K562 (cell line): Measurements from ENCODE around the gene LRRC25. TPM values are rescaled to one million over a fixed set of nuclear protein-coding genes. Genes with fewer than 3 reads are reported as not detected.

Source experiments
- ATAC-seq: fragments of 200-7000 bp; cut with Tn5 transposase; 3 replicates; pipeline ENCODE4 v1.9.1; 2020; ENCODE audit warnings: moderate library complexity
- BruUV-seq: library from RNA; stranded (reverse); fragments of 400-500 nt; replicated peaks from 2 replicates; lab custom pipeline; 2021; lab: Mats Ljungman, UMichigan
- CTCF ChIA-PET: fragments of 300-600 bp; formaldehyde crosslinking; extraction: SDS; loops from one replicate; lab custom pipeline; 2021; ENCODE audit warnings: low intra/inter-chr PET ratio; lab: Yijun Ruan, JAX
- POLR2A ChIA-PET: fragments of 300-600, 350-650 bp; sonication (Branson Sonifier 250); formaldehyde crosslinking; extraction: SDS; loops from one replicate; lab custom pipeline; 2021; ENCODE audit warnings: antibody characterized with exemption, inconsistent platforms; lab: Yijun Ruan, JAX
- DNase-seq, 4 experiments: peaks; one replicate each; pipeline versions ENCODE4 v3.0.0 to v3.0.0-alpha.2; 2011 to 2018; ENCODE audit warnings: low spot score in 3 of 4, mixed read lengths in 3 of 4; ENCODE audit errors: extremely low read depth in 1 of 4
- FAIRE-seq: peaks from 2 replicates; lab custom pipeline; 2011; peaks lifted over from hg19 to GRCh38; lab: Jason Lieb, UNC
- H2AFZ ChIP-seq: 2 replicates; pipeline ENCODE4 v1.6.0; 2011; ENCODE audit warnings: low read depth, low read length, control low read depth, inconsistent platforms
- H3K27ac ChIP-seq: fragments of 200-600 bp; 3 replicates; pipeline ENCODE4 v1.8.0; 2011; ENCODE audit warnings: low read depth, mild to moderate bottlenecking, control low read depth, inconsistent platforms, low read length, moderate library complexity, mixed read lengths; ENCODE audit errors: extremely low read depth
- H3K27me3 ChIP-seq, 2 experiments: fragments of 300-600 bp in 1 of 2; 2 replicates in 1 of 2; 3 replicates in 1 of 2; pipeline versions ENCODE4 v1.6.0 to v1.8.0; 2011; ENCODE audit warnings: inconsistent platforms in 2 of 2, low read length in 2 of 2, mild to moderate bottlenecking in 1 of 2, mixed read lengths in 1 of 2, moderate library complexity in 1 of 2; ENCODE audit not compliant: control insufficient read depth in 2 of 2, insufficient read depth in 2 of 2
- H3K36me3 ChIP-seq: fragments of 300-600 bp; 3 replicates; pipeline ENCODE4 v1.8.0; 2011; ENCODE audit warnings: mild to moderate bottlenecking, low read length, inconsistent platforms; ENCODE audit not compliant: control insufficient read depth, insufficient read depth
- H3K4me1 ChIP-seq, 2 experiments: fragments of 200-600 bp in 1 of 2; replicated peaks in 1 of 2; 2 replicates in 1 of 2; 3 replicates in 1 of 2; pipeline versions ENCODE4 v1.5.1 to v1.8.0; 2011; ENCODE audit warnings: inconsistent platforms in 2 of 2, low read length in 2 of 2, mild to moderate bottlenecking in 1 of 2, mixed read lengths in 1 of 2, moderate library complexity in 1 of 2; ENCODE audit not compliant: control insufficient read depth in 2 of 2, insufficient read depth in 2 of 2
- H3K4me2 ChIP-seq: 2 replicates; pipeline ENCODE4 v1.6.1; 2011; ENCODE audit warnings: low read length, control low read depth, inconsistent platforms, mixed read lengths; ENCODE audit not compliant: insufficient read depth
- H3K4me3 ChIP-seq: fragments of 200-600 bp; sonication (generic), shearing (Covaris generic); 2 replicates; pipeline ENCODE4 v1.5.1; 2016; ENCODE audit warnings: control low read depth, inconsistent platforms
- H3K79me2 ChIP-seq: fragments of 200-600 bp; 3 replicates; pipeline ENCODE4 v1.8.0; 2011; ENCODE audit warnings: low read length, inconsistent platforms; ENCODE audit not compliant: control insufficient read depth, insufficient read depth
- H3K9ac ChIP-seq, 2 experiments: 2 replicates each; pipeline versions ENCODE4 v1.6.0 to v1.6.1; 2011; ENCODE audit warnings: low read depth in 2 of 2, low read length in 2 of 2, control low read depth in 1 of 2, inconsistent platforms in 1 of 2, mild to moderate bottlenecking in 1 of 2, mixed read lengths in 1 of 2; ENCODE audit not compliant: insufficient read depth in 1 of 2
- H3K9me1 ChIP-seq: one replicate; pipeline ENCODE4 v1.6.0; 2011; ENCODE audit warnings: inconsistent platforms, mild to moderate bottlenecking, low read length, moderate library complexity; ENCODE audit not compliant: control insufficient read depth, insufficient read depth
- H3K9me3 ChIP-seq: replicated peaks from 2 replicates; pipeline ENCODE4 v1.5.1; 2011; ENCODE audit warnings: low read depth, low read length, inconsistent platforms; ENCODE audit not compliant: control insufficient read depth, insufficient read depth
- H4K20me1 ChIP-seq: replicated peaks from 2 replicates; pipeline ENCODE4 v1.6.1; 2011; ENCODE audit warnings: low read length, inconsistent platforms, mixed read lengths; ENCODE audit not compliant: control insufficient read depth, insufficient read depth
- BRD4 ChIP-seq: fragments of 200-600 bp; sonication (generic); IDR thresholded peaks from 2 replicates; pipeline ENCODE4 v1.6.1; 2017; ENCODE audit warnings: inconsistent platforms
- CREM ChIP-seq: IDR thresholded peaks from 2 replicates; pipeline ENCODE4 v1.6.1; 2014; ENCODE audit warnings: antibody characterized with exemption, low read depth
- EP300 ChIP-seq: IDR thresholded peaks from 2 replicates; pipeline ENCODE4 v1.6.1; 2012; ENCODE audit warnings: low read length, improper control_type of control experiment
- HCFC1 ChIP-seq: IDR thresholded peaks from 2 replicates; pipeline ENCODE4 v1.6.1; 2012; ENCODE audit warnings: low read depth, low read length, improper control_type of control experiment
- SMARCA5 ChIP-seq: fragments of 450-650 bp; IDR thresholded peaks from 2 replicates; pipeline ENCODE4 v1.6.1; 2016
- ZNF232 ChIP-seq: sonication (generic); formaldehyde crosslinking; IDR thresholded peaks from 2 replicates; pipeline ENCODE4 v1.8.0; 2022; ENCODE audit warnings: mild to moderate bottlenecking, missing genetic modification reagents
- WGBS: fragments of 100-300 bp; shearing (Covaris generic); methylation state at CpG from one replicate; pipeline ENCODE4 v1.1.6; 2016; ENCODE audit warnings: low coverage, mixed read lengths; ENCODE audit not compliant: insufficient coverage; ENCODE audit errors: missing lambda C conversion rate; 5-methylcytosine and 5-hydroxymethylcytosine counted together
- in situ Hi-C: fragments of 300-500 bp; cut with MboI; formaldehyde crosslinking; loops from 4 replicates; pipeline ENCODE4 v1.15.0; 2018; ENCODE audit warnings: inconsistent platforms, mixed read lengths
- intact Hi-C: fragments of 100-400 bp; cut with micrococcal nuclease; formaldehyde crosslinking; loops from 2 replicates; pipeline ENCODE4 v1.14.2; 2022
- polyA plus RNA-seq, 8 experiments: library from polyadenylated mRNA; depleted of rRNA in 4 of 8; stranded (reverse) in 5 of 8; unstranded in 3 of 8; fragments of >200 nt; fragmentation: Nextera tagmentation in 2 of 8; fragmentation: Illumina TruSeq in 1 of 8; extraction: Ambion mirVana in 2 of 8; extraction: Trizol in 1 of 8; gene quantifications; 2 replicates each; pipeline versions ENCODE4 v1.2.1 to v1.2.3, GENCODE V29; 2011 to 2014; ENCODE audit warnings: inconsistent platforms in 1 of 8, missing spikeins in 1 of 8
- total RNA-seq, 7 experiments: library from RNA; depleted of rRNA in 6 of 7; stranded (reverse); fragments of >200 nt in 6 of 7; fragmentation: Illumina TruSeq in 2 of 7; extraction: Trizol in 2 of 7; gene quantifications; 2 replicates each; pipeline versions ENCODE4 v1.2.1 to v1.2.3, GENCODE V29; 2011 to 2021; ENCODE audit warnings: low replicate concordance in 1 of 7
- TF ChIP-seq, protein P1 (sequence below): fragments of 250-450 bp; sonication (Bioruptor Pico); IDR thresholded peaks from 2 replicates; pipeline ENCODE4 v1.5.0; 2022; ENCODE audit warnings: mild to moderate bottlenecking
- TF ChIP-seq, protein P2 (sequence below): fragments of 150-350 bp; conservative IDR thresholded peaks from 2 replicates; pipeline ENCODE4 v1.6.1; 2014; ENCODE audit warnings: low read length
- TF ChIP-seq, protein P3 (sequence below), 3 experiments: fragments of 200-800 bp in 1 of 3; sonication (Bioruptor generic) in 1 of 3; sonication (generic) in 1 of 3; formaldehyde crosslinking in 1 of 3; IDR thresholded peaks; 2 replicates each; pipeline versions ENCODE4 v1.6.1 to v1.8.0; 2016 to 2022; ENCODE audit warnings: mild to moderate bottlenecking in 2 of 3, missing compliant biosample characterization in 2 of 3, missing genetic modification characterization in 2 of 3, missing genetic modification reagents in 1 of 3

Gene LRRC25
- total and polyA plus RNA-seq, 9 of the 15 experiments (the other 6 are each of a cell fraction or from before 2014, with no cell fraction given), result 0.07 to 0.36 (median 0.10) TPM; not detected in 3

GRCh38 chr19:18431351-18432197 lies 34.2 kb upstream of the LRRC25 start (continued):
- TF ChIP-seq, protein P1, sequence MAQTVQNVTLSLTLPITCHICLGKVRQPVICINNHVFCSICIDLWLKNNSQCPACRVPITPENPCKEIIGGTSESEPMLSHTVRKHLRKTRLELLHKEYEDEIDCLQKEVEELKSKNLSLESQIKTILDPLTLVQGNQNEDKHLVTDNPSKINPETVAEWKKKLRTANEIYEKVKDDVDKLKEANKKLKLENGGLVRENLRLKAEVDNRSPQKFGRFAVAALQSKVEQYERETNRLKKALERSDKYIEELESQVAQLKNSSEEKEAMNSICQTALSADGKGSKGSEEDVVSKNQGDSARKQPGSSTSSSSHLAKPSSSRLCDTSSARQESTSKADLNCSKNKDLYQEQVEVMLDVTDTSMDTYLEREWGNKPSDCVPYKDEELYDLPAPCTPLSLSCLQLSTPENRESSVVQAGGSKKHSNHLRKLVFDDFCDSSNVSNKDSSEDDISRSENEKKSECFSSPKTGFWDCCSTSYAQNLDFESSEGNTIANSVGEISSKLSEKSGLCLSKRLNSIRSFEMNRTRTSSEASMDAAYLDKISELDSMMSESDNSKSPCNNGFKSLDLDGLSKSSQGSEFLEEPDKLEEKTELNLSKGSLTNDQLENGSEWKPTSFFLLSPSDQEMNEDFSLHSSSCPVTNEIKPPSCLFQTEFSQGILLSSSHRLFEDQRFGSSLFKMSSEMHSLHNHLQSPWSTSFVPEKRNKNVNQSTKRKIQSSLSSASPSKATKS (CRISPR knock-in tag), result no peak
- TF ChIP-seq HCFC1, result no peak
- TF ChIP-seq BRD4, result no peak

- H3K4me3 ChIP-seq, result no peak overlapping the region
- H3K27ac ChIP-seq, result no peak overlapping the region; the same call in 2 of the 3 replicates
- in situ Hi-C loops, result no loop called here
- H3K4me1 ChIP-seq, result peaks cover 37 to 99% of the 10 kb centered on the region in 2 experiments
- H4K20me1 ChIP-seq, result peaks cover 9% of the 10 kb centered on the region; the same call in 1 of the 2 replicates
- intact Hi-C loops, result no loop called here
- H2AFZ ChIP-seq, result no peak overlapping the region
- H3K9me3 ChIP-seq, result no peaks in the 10 kb centered on the region
- H3K9me1 ChIP-seq, result no peaks in the 10 kb centered on the region
- no peak for ATAC-seq
- POLR2A ChIA-PET, result interaction anchor here (0.7 kb wide), 1 partner anchor 10 kb away, joined by 3 read pairs; no protein-coding TSS in a partner anchor
- FAIRE-seq, result no peak
- H3K36me3 ChIP-seq, result peaks cover 77% of the 10 kb centered on the region
- H3K27me3 ChIP-seq, result no peaks in the 10 kb centered on the region
- peak overlapping the region in 1 of 2 experiments; percentile 73; a peak in 2 of 4 replicates for H3K9ac ChIP-seq
- DNase-seq, result no peak
- WGBS, result 86% methylated on average over 19 of the region's 21 CpGs
- peaks cover 62% of the 10 kb centered on the region for H3K79me2 ChIP-seq
- no peak overlapping the region for H3K4me2 ChIP-seq
- BruUV-seq, result no TSS peak
- CTCF ChIA-PET, result no interaction called here
- TF ChIP-seq SMARCA5 (no peak), CREM (no peak), ZNF232 (CRISPR knock-in tag) (no peak), EP300 (no peak)
- TF ChIP-seq, protein P2, sequence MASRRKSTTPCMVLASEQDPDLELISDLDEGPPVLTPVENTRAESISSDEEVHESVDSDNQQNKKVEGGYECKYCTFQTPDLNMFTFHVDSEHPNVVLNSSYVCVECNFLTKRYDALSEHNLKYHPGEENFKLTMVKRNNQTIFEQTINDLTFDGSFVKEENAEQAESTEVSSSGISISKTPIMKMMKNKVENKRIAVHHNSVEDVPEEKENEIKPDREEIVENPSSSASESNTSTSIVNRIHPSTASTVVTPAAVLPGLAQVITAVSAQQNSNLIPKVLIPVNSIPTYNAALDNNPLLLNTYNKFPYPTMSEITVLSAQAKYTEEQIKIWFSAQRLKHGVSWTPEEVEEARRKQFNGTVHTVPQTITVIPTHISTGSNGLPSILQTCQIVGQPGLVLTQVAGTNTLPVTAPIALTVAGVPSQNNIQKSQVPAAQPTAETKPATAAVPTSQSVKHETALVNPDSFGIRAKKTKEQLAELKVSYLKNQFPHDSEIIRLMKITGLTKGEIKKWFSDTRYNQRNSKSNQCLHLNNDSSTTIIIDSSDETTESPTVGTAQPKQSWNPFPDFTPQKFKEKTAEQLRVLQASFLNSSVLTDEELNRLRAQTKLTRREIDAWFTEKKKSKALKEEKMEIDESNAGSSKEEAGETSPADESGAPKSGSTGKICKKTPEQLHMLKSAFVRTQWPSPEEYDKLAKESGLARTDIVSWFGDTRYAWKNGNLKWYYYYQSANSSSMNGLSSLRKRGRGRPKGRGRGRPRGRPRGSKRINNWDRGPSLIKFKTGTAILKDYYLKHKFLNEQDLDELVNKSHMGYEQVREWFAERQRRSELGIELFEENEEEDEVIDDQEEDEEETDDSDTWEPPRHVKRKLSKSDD, result no peak
- TF ChIP-seq, protein P3, sequence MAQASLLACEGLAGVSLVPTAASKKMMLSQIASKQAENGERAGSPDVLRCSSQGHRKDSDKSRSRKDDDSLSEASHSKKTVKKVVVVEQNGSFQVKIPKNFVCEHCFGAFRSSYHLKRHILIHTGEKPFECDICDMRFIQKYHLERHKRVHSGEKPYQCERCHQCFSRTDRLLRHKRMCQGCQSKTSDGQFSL (CRISPR knock-in tag; IDR thresholded peaks at IDR 0.05), result 0 out of 2 replicates have a peak, but pooled peaks have one; percentile 44
- TF ChIP-seq, protein P3 (tag; IDR thresholded peaks at IDR 0.05), result no peak
Measured at GRCh38 chr19:18430417-18431144, 33.2 kb upstream of the LRRC25 start.
